ENCODE results near the gene WASHC4. TPM values are rescaled to one million over a fixed set of nuclear protein-coding genes. Genes with fewer than 3 reads are reported as not detected.

The WASHC4 gene, protein sequence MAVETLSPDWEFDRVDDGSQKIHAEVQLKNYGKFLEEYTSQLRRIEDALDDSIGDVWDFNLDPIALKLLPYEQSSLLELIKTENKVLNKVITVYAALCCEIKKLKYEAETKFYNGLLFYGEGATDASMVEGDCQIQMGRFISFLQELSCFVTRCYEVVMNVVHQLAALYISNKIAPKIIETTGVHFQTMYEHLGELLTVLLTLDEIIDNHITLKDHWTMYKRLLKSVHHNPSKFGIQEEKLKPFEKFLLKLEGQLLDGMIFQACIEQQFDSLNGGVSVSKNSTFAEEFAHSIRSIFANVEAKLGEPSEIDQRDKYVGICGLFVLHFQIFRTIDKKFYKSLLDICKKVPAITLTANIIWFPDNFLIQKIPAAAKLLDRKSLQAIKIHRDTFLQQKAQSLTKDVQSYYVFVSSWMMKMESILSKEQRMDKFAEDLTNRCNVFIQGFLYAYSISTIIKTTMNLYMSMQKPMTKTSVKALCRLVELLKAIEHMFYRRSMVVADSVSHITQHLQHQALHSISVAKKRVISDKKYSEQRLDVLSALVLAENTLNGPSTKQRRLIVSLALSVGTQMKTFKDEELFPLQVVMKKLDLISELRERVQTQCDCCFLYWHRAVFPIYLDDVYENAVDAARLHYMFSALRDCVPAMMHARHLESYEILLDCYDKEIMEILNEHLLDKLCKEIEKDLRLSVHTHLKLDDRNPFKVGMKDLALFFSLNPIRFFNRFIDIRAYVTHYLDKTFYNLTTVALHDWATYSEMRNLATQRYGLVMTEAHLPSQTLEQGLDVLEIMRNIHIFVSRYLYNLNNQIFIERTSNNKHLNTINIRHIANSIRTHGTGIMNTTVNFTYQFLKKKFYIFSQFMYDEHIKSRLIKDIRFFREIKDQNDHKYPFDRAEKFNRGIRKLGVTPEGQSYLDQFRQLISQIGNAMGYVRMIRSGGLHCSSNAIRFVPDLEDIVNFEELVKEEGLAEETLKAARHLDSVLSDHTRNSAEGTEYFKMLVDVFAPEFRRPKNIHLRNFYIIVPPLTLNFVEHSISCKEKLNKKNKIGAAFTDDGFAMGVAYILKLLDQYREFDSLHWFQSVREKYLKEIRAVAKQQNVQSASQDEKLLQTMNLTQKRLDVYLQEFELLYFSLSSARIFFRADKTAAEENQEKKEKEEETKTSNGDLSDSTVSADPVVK
- total RNA-seq (10 to 100 TPM; 50.6 to 86.2 TPM), polyA plus RNA-seq (10 to 100 TPM; 11.5 to 23.7 TPM)
- long read RNA-seq, donor 1, partial matches to known transcripts = 29 of 34 reads
- long read RNA-seq, donor 1, other reads (novel, unspliced or antisense) = 4 of 34 reads
- long read RNA-seq, donor 2, full-length matches to known transcripts = 6 of 39 reads
- long read RNA-seq, donor 2, partial matches to known transcripts = 18 of 39 reads
- long read RNA-seq, donor 2, other reads (novel, unspliced or antisense) = 15 of 39 reads

DNA sequence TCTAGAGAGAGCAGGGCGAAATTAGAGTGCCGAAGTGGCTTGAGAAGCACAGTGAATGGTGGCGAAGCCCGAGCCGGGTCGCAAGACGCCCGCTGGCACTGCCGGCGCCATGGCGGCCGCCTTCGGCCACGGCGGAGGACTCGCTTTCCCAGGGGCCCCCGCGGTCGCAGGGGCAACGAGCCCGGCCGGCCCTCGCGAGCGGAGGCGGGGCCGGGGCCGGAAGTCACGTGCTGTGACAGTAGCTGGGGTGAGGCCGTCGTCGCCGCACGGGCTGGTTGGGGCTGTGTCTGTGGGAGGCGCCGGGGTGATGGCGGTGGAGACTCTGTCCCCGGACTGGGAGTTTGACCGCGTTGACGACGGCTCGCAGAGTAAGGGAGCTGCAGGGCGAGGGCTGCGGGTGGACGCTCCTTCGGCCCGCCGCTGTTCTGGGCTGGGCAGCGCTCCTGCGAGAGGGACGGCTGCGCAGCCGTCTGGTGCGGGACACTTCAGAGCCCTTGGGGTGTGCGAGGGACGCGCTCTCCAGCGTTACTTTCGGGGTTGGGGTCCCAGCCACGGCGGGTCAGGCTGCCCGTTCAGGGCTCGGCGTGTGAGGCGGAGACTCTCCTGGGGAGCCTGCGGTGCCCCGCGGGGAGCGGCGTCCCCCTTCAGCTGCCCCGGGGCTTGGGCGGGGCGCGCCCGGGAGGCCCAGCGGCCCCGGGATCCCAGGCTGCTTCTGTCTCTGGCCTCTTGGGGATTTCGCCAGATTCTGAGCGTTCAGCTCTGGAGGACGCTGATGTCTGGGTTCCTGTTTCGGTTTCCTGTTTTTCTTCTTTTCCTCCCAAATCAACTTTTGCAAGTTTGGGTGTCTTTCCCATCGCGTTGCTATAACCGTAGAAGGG lies at the start of gene WASHC4:
WASHC4 (plus strand) TSS at position 238 of the 878 bp plus-strand sequence; CDS start at position 308, 70 bp downstream.
- no peaks in the 10 kb centered on the region for H3K4me1 ChIP-seq (ENCODE audit: control insufficient read depth in 1 of 2, insufficient read depth in 2 of 2, low read length in 2 of 2)
- DNase-seq (peak; percentile 96 to 98), ATAC-seq (ENCODE audit: low FRiP score) (peak; percentile 99)
- peak within 1 kb of the TSS; percentile 62 to 94 for H3K4me3 ChIP-seq (ENCODE audit: low read length in 2 of 2)
- no peaks in the 10 kb centered on the region for H3K9me3 ChIP-seq (ENCODE audit: control insufficient read depth, low read length)
- no peaks in the 10 kb centered on the region for H3K36me3 ChIP-seq (ENCODE audit: control insufficient read depth in 1 of 2, insufficient read depth in 2 of 2, low read length in 1 of 2)
- intact Hi-C loops (cut with DNase I) = no loop called here
- no peaks in the 10 kb centered on the region for H3K27me3 ChIP-seq (ENCODE audit: control insufficient read depth in 1 of 2, insufficient read depth in 2 of 2, low read length in 1 of 2)
- WGBS, 2 donors = 0% methylated on average over 79 to 85 of the region's 85 CpGs
- peak within 1 kb of the TSS; percentile 79 to 87 for H3K27ac ChIP-seq (ENCODE audit: low read depth in 1 of 2, low read length in 2 of 2)

DNA sequence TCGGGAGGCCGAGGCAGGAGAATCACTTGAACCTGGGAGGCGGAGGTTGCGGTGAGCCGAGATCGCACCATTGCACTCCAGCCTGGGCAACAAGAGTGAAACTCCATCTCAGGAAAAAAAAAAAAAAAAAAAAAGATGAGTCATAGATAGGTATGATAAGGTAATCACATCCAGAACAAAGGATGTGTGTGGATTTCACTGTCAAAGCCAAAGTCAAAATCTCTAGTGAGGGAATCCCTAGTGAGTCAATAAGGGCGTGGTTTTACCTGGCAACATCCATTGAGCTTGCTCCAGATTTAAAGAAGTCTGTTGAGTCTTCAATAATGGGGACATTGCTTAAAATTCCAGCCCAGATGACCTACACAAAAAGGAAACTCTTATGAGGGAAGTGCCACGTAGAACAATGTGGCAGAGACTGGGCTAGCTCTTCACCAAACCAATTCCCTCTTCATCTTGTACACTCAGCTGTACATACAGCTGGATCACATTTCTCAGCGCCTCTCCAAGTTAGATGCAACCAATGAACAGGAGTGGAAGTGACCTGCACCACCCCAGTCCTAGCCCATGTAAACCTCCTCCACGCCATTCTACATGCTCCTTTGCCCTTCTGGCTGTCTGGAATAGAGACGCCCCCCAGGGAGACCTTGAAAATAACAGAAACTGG lies 46.7 kb upstream of the WASHC4 start:
- Histone ChIP-seq H3K27me3 (ENCODE audit: control insufficient read depth in 1 of 2, insufficient read depth in 2 of 2, low read length in 1 of 2) (no peaks in the 10 kb centered on the region), H3K4me1 (ENCODE audit: control insufficient read depth in 1 of 2, insufficient read depth in 2 of 2, low read length in 2 of 2) (no peaks in the 10 kb centered on the region), H3K4me3 (ENCODE audit: low read length in 2 of 2) (no peak overlapping the region), H3K27ac (ENCODE audit: low read depth in 1 of 2, low read length in 2 of 2) (no peak overlapping the region), H3K9me3 (ENCODE audit: control insufficient read depth, low read length) (no peaks in the 10 kb centered on the region), H3K36me3 (ENCODE audit: control insufficient read depth in 1 of 2, insufficient read depth in 2 of 2, low read length in 1 of 2) (peaks cover 4 to 12% of the 10 kb centered on the region in 2 donors)
- intact Hi-C loops (cut with DNase I) = no loop called here
- 88 to 90% methylated on average over 9 to 11 of the region's 11 CpGs for WGBS, 2 donors
- ATAC-seq (ENCODE audit: low FRiP score) = no peak
- no peak for DNase-seq

DNA sequence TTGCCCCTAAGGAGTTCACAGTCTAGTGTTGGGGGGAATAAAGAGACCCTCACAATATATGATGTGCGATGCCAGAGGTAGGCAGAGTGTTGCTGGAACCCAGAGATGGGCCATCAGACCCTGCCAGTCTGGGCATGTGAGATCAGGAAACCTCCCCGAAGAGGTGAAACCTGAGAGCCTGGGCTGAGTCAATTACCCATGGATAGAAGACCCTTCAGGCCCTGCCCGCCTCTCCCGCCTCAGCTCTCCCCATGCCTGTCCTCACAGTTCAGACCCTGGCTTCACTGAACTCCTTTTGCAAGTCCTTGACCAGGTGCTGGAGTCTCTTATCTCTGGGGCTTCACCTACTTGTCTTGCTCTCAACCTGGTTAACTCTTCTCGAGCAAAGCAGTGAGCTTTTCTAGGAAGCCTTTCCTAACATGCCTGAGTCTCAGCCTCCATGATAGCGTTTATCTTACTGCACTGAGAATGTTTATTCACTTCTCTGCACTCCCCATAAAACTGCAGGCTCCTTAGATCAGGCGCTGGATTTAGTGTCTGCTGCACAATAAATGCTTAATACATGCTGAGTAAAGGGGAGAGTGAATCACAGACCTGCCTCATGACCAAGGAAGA lies 42.9 kb upstream of the WASHC4 start:
- Histone ChIP-seq H3K36me3 (ENCODE audit: control insufficient read depth in 1 of 2, insufficient read depth in 2 of 2, low read length in 1 of 2) (peaks cover 5 to 15% of the 10 kb centered on the region in 2 donors), H3K27ac (ENCODE audit: low read depth in 1 of 2, low read length in 2 of 2) (no peak overlapping the region), H3K4me1 (ENCODE audit: control insufficient read depth in 1 of 2, insufficient read depth in 2 of 2, low read length in 2 of 2) (no peaks in the 10 kb centered on the region), H3K27me3 (ENCODE audit: control insufficient read depth in 1 of 2, insufficient read depth in 2 of 2, low read length in 1 of 2) (no peaks in the 10 kb centered on the region), H3K9me3 (ENCODE audit: control insufficient read depth, low read length) (no peaks in the 10 kb centered on the region), H3K4me3 (ENCODE audit: low read length in 2 of 2) (no peak overlapping the region)
- DNase-seq = no peak
- intact Hi-C loops (cut with DNase I) = no loop called here
- no peak for ATAC-seq (ENCODE audit: low FRiP score)
- 76 to 77% methylated on average over 7 of the region's 7 CpGs for WGBS, 2 donors

DNA sequence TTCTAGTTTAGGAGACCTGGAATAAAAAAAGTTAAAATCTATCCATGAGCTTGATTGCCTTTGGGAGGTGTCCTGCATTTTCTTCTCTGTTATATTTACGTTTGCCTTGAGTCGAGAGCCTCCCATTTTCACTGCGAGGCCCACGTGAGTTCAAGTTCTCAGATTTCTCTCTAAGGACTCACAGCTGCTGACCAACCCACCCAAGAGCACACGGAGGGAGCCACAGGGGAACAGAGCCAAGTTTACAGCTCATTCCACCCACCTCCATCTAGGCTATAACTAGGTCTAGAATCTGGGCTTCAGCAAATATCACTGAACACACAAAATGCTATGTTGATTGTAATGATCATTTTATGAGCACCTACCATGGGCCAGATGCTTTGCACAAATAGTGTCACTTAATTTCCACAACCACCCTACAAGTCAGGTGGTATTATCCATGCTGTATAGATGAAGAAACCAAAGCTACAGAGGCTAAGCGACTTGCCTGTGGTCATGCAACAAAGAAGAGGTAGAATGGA lies 40.0 kb upstream of the WASHC4 start:
- no peaks in the 10 kb centered on the region for H3K27me3 ChIP-seq (ENCODE audit: control insufficient read depth in 1 of 2, insufficient read depth in 2 of 2, low read length in 1 of 2)
- no peaks in the 10 kb centered on the region for H3K4me1 ChIP-seq (ENCODE audit: control insufficient read depth in 1 of 2, insufficient read depth in 2 of 2, low read length in 2 of 2)
- DNase-seq = no peak
- 51 to 57% methylated on average over 6 of the region's 6 CpGs for WGBS, 2 donors
- H3K9me3 ChIP-seq (ENCODE audit: control insufficient read depth, low read length) = no peaks in the 10 kb centered on the region
- peaks cover 1 to 2% of the 10 kb centered on the region in 2 donors for H3K36me3 ChIP-seq (ENCODE audit: control insufficient read depth in 1 of 2, insufficient read depth in 2 of 2, low read length in 1 of 2)
- intact Hi-C loops (cut with DNase I) = no loop called here
- no peak overlapping the region for H3K27ac ChIP-seq (ENCODE audit: low read depth in 1 of 2, low read length in 2 of 2)
- H3K4me3 ChIP-seq (ENCODE audit: low read length in 2 of 2) = no peak overlapping the region
- ATAC-seq (ENCODE audit: low FRiP score) = no peak

DNA sequence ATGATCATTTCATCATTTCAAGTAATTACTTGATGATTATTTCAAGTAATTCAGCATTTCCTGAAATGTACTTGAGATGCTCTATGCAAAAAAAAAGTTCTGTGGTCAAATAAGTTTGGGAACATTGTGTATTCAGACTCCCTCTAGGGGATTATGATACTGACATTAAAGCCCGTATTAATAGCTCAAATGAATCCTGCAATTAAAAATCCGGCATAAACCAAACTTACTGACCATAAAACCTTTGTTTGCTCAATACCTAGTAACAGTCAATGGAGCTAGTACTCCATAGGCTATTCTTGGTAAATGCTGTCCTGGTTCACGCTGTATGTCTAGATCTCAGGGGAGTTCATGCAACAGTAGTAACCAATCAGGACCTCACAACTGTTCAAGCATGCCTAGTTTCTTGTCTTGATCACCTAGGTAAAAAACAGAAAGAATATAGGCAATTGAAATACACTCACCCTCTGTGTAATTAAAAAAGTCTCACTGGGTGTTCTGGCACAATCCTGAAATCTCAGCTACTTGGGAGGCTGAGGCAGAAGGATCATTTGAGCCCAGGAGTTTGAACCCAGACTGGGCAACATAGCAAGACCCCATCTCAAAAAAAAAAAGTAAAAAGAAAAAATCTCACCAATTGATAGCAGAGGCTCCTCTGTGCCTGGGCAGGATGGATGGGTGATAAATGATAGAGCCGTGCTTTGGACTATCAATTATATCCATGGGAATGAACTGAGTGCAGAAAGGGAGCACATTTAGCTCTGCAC lies 37.4 kb upstream of the WASHC4 start:
- intact Hi-C loops (cut with DNase I) = no loop called here

DNA sequence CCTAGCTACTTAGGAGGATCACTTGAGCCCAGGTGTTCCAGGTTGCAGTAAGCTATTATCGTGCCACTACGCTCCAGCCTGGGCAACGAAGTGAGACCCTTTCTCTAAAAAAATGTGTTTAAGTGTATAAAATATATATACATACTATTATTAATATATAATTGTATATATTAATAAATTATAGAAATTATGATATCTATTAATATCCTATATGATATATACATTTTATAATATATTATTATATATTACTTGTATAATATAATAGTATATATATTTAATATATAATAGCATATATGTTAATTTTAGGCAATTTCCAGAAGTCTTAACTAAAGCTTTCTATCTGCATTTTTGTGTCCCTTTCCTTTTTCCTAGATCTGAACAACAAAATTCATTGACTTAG lies 35.5 kb upstream of the WASHC4 start:
- intact Hi-C loops (cut with DNase I) = no loop called here
- Histone ChIP-seq H3K36me3 (ENCODE audit: control insufficient read depth in 1 of 2, insufficient read depth in 2 of 2, low read length in 1 of 2) (peaks cover 2 to 3% of the 10 kb centered on the region in 2 donors), H3K9me3 (ENCODE audit: control insufficient read depth, low read length) (no peaks in the 10 kb centered on the region), H3K27me3 (ENCODE audit: control insufficient read depth in 1 of 2, insufficient read depth in 2 of 2, low read length in 1 of 2) (no peaks in the 10 kb centered on the region), H3K27ac (ENCODE audit: low read depth in 1 of 2, low read length in 2 of 2) (no peak overlapping the region), H3K4me1 (ENCODE audit: control insufficient read depth in 1 of 2, insufficient read depth in 2 of 2, low read length in 2 of 2) (peaks cover 0 to 2% of the 10 kb centered on the region in 2 donors), H3K4me3 (ENCODE audit: low read length in 2 of 2) (no peak overlapping the region)
- 97 to 99% methylated on average over 3 of the region's 3 CpGs for WGBS, 2 donors
- ATAC-seq (ENCODE audit: low FRiP score) = no peak
- no peak for DNase-seq

More for the DNA sequence above, 37.4 kb upstream of the WASHC4 start:
- Histone ChIP-seq H3K9me3 (ENCODE audit: control insufficient read depth, low read length) (no peaks in the 10 kb centered on the region), H3K27me3 (ENCODE audit: control insufficient read depth in 1 of 2, insufficient read depth in 2 of 2, low read length in 1 of 2) (no peaks in the 10 kb centered on the region), H3K4me3 (ENCODE audit: low read length in 2 of 2) (no peak overlapping the region), H3K27ac (ENCODE audit: low read depth in 1 of 2, low read length in 2 of 2) (no peak overlapping the region), H3K4me1 (ENCODE audit: control insufficient read depth in 1 of 2, insufficient read depth in 2 of 2, low read length in 2 of 2) (no peaks in the 10 kb centered on the region), H3K36me3 (ENCODE audit: control insufficient read depth in 1 of 2, insufficient read depth in 2 of 2, low read length in 1 of 2) (peaks cover 2 to 3% of the 10 kb centered on the region in 2 donors)
- 65 to 86% methylated on average over 4 of the region's 4 CpGs for WGBS, 2 donors
- DNase-seq = no peak
- no peak for ATAC-seq (ENCODE audit: low FRiP score)
